Adrenal gland (tissue), 12 donors: ENCODE results near the gene KLF12. TPM values are rescaled to one million over a fixed set of nuclear protein-coding genes. Genes with fewer than 3 reads are reported as not detected.
A peak's percentile ranks its signal among the peaks of the same experiment; 100 is the strongest.

Experiments
- DNase-seq, 7 donors: peaks; one replicate each; pipeline ENCODE4 v3.0.0-alpha.2; 2019 to 2020
- H3K27ac ChIP-seq, 5 donors: fragments of 200-600 bp; sonication (generic) in 4 of 5; 1 replicate in 3 of 5; 2 replicates in 2 of 5; pipeline versions ENCODE4 v1.5.1 to v1.8.0; 2016 to 2020; ENCODE audit warnings: mild to moderate bottlenecking in 1 of 5
- H3K27me3 ChIP-seq: fragments of 200-600 bp; 2 replicates; pipeline ENCODE4 v1.8.0; 2021
- H3K36me3 ChIP-seq, 2 donors: fragments of 200-600 bp; replicated peaks in 1 of 2; 1 replicate in 1 of 2; 2 replicates in 1 of 2; pipeline versions ENCODE4 v1.5.1 to v1.8.0; 2018 to 2022
- H3K4me1 ChIP-seq, 2 donors: fragments of 200-600 bp; replicated peaks in 1 of 2; 1 replicate in 1 of 2; 2 replicates in 1 of 2; pipeline versions ENCODE4 v1.5.1 to v1.8.0; 2018 to 2021
- H3K4me3 ChIP-seq, 4 donors: fragments of 200-600 bp; sonication (generic) in 3 of 4; one replicate each; pipeline ENCODE4 v1.5.1; 2016 to 2018
- H3K9me3 ChIP-seq, 3 donors: fragments of 200-600 bp; sonication (generic) in 1 of 3; replicated peaks in 1 of 3; 1 replicate in 2 of 3; 2 replicates in 1 of 3; pipeline versions ENCODE4 v1.5.1 to v1.8.0; 2016 to 2021
- POLR2A ChIP-seq, 2 donors: fragments of 450-650 bp; IDR thresholded peaks; one replicate each; pipeline ENCODE4 v1.6.1; 2017; ENCODE audit warnings: antibody characterized with exemption in 2 of 2, mild to moderate bottlenecking in 2 of 2, moderate library complexity in 1 of 2
- WGBS, 4 donors: extraction: QIAGEN DNeasy Blood & Tissue Kit in 2 of 4; methylation state at CpG; one replicate each; pipeline versions ENCODE4 v1.1.5 to v1.1.7; 2013 to 2017; 5-methylcytosine and 5-hydroxymethylcytosine counted together
- intact Hi-C, 2 donors: fragments of 100-400 bp; cut with DNase I; formaldehyde crosslinking; loops; one replicate each; pipeline versions ENCODE4 v1.14.1 to v1.15.0; 2022 to 2023
- polyA plus RNA-seq, 3 donors: library from polyadenylated mRNA; stranded (reverse); fragments of 200-250 nt in 2 of 3; fragments of 350-450 nt in 1 of 3; fragmentation: Illumina TruSeq in 1 of 3; extraction: RNeasy Lipid Tissue Mini Kit (QIAGEN cat#74804) in 1 of 3; gene quantifications; one replicate each; pipeline ENCODE4 v1.2.3, GENCODE V29; 2013 to 2014
- total RNA-seq, 9 donors: library from RNA; depleted of rRNA in 4 of 9; stranded (reverse); fragments of >200 nt in 4 of 9; fragments of 120-200 nt in 1 of 9; fragmentation: NEBNext Ultra II Directional in 1 of 9; extraction: Animal tissue kit (Norgen Biotek cat#: 25700) in 1 of 9; gene quantifications; one replicate each; pipeline versions ENCODE4 v1.1.0 to v1.2.4, GENCODE V29; 2013 to 2023
- TF ChIP-seq, protein P1 (sequence below), 6 experiments: fragments of 450-650 bp in 4 of 6; fragments of 200-600 bp in 2 of 6; sonication (generic) in 1 of 6; IDR thresholded peaks; 1 replicate in 5 of 6; 2 replicates in 1 of 6; pipeline versions ENCODE4 v1.5.1 to v1.8.0; 2016 to 2021; ENCODE audit warnings: antibody characterized with exemption in 6 of 6, mild to moderate bottlenecking in 2 of 6, moderate library complexity in 1 of 6
- donor health status: healthy with polysubstance abuse.
- donor health status: Bipolar disorder and iron deficiency.
- donor health status: DM: yes; HTN: yes; CAD: no.
- donor health status: DM: no; HTN: no; CAD: no.
- donor health status: DM: no; HTN: no; CAD: no.
- donor health status: DM: yes; HTN: yes; CAD: no.

KLF12 gene
- total and polyA plus RNA-seq, 12 donors, result 0.77 to 16.0 (median 4.4) TPM

DNA sequence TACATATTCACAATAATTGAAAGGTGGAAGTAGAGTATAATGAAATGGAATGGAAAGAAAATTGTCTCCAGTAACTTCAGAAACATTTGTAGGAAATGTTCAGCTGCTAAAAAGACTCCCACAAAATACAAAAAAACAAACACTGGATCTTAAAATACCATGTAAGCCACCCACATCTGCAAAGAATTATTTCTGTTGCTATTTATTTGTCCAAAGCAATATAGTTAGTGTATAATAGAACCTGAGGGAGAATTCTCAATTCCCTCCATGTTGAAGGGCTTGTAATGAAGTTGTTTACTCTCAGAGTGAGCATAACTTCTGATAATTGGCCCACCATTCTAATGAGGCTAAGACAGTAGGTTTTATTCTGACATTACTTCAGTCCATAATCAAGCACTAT, 37.4 kb upstream of the KLF12 start:
- Histone ChIP-seq H3K4me1 (no peaks in the 10 kb centered on the region), H3K36me3 (no peaks in the 10 kb centered on the region), H3K27ac (no peak overlapping the region), H3K4me3 (no peak overlapping the region), H3K27me3 (no peaks in the 10 kb centered on the region), H3K9me3 (no peaks in the 10 kb centered on the region)
- no peak for DNase-seq
- intact Hi-C loops, result no loop called here
- TF ChIP-seq POLR2A (IDR thresholded peaks at IDR 0.05), result no peak
- TF ChIP-seq, protein P1, sequence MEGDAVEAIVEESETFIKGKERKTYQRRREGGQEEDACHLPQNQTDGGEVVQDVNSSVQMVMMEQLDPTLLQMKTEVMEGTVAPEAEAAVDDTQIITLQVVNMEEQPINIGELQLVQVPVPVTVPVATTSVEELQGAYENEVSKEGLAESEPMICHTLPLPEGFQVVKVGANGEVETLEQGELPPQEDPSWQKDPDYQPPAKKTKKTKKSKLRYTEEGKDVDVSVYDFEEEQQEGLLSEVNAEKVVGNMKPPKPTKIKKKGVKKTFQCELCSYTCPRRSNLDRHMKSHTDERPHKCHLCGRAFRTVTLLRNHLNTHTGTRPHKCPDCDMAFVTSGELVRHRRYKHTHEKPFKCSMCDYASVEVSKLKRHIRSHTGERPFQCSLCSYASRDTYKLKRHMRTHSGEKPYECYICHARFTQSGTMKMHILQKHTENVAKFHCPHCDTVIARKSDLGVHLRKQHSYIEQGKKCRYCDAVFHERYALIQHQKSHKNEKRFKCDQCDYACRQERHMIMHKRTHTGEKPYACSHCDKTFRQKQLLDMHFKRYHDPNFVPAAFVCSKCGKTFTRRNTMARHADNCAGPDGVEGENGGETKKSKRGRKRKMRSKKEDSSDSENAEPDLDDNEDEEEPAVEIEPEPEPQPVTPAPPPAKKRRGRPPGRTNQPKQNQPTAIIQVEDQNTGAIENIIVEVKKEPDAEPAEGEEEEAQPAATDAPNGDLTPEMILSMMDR (IDR thresholded peaks at IDR 0.05), result no peak

DNA sequence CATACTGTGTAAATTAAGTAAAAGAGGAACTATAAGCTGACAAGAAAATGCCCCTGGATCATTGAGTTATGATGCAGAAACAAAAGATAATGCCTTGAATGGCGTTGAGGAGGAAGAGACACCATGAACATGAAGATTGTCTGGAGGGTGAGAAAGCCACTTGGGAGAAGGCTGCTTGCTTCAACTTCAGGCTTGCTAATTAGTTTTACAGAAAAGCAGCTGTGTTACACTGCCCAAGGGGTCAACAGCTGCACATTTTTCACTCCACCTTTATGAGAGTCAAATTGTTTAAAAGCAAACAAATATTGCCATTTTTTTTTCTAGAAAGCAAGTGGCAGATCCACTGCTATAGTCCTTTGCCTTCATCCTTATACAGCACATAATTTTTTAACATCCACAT, 35.5 kb upstream of the KLF12 start:
- intact Hi-C loops, result no loop called here
- TF ChIP-seq POLR2A (IDR thresholded peaks at IDR 0.05), result no peak
- TF ChIP-seq, protein P1 (IDR thresholded peaks at IDR 0.05), result no peak
- no peaks in the 10 kb centered on the region for H3K27me3 ChIP-seq
- H3K4me1 ChIP-seq, result no peaks in the 10 kb centered on the region
- WGBS, 4 donors, result 42 to 73% (median 54%) methylated on average over 1 of the region's 1 CpG
- H3K36me3 ChIP-seq, result no peaks in the 10 kb centered on the region
- no peak overlapping the region for H3K4me3 ChIP-seq
- DNase-seq, result no peak
- no peaks in the 10 kb centered on the region for H3K9me3 ChIP-seq
- H3K27ac ChIP-seq, result no peak overlapping the region

DNA sequence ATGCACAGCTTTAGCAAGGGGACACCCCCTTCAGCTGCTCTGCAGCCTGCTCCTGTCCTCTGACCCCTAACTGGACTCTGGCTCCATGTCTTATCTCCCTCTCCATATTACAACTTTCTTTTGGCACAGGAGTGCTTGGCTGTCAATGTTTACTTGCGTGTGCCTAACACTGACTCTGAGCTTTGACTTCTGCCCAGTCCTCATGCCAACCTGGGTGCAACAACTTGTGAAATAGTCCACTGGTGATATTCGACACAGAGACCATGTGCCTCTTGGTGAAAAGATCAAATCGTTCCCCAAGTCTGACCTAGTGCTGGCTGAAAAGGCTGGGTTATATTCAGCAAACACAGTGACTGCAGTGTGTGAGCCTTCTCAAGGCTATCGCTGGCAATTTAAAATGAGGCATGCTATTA, 34.1 kb upstream of the KLF12 start:
- H3K9me3 ChIP-seq, result no peaks in the 10 kb centered on the region
- no peak overlapping the region for H3K27ac ChIP-seq
- no peak overlapping the region for H3K4me3 ChIP-seq
- 29 to 40% (median 34%) methylated on average over 4 of the region's 4 CpGs for WGBS, 4 donors
- DNase-seq, result peak in 1 of 7 donors; percentile 3
- intact Hi-C loops, result no loop called here
- H3K4me1 ChIP-seq, result no peaks in the 10 kb centered on the region
- no peak for TF ChIP-seq POLR2A (IDR thresholded peaks at IDR 0.05)
- TF ChIP-seq, protein P1 (IDR thresholded peaks at IDR 0.05), result no peak
- no peaks in the 10 kb centered on the region for H3K36me3 ChIP-seq
- no peaks in the 10 kb centered on the region for H3K27me3 ChIP-seq

GRCh38 chr13:74166261-74167004, 32.2 kb upstream of the KLF12 start:
- WGBS, 4 donors, result 89 to 92% (median 90%) methylated on average over 6 of the region's 6 CpGs
- H3K4me1 ChIP-seq, result no peaks in the 10 kb centered on the region

More at GRCh38 chr13:74166261-74167004, 32.2 kb upstream of the KLF12 start:
- Histone ChIP-seq H3K27ac (no peak overlapping the region), H3K4me3 (no peak overlapping the region), H3K36me3 (no peaks in the 10 kb centered on the region), H3K9me3 (no peaks in the 10 kb centered on the region), H3K27me3 (no peaks in the 10 kb centered on the region)
- DNase-seq, result no peak
- no peak for TF ChIP-seq POLR2A (IDR thresholded peaks at IDR 0.05)
- TF ChIP-seq, protein P1 (IDR thresholded peaks at IDR 0.05), result no peak
- intact Hi-C loops, result no loop called here
